HepG2 (cell line): ENCODE data around the gene SREBF1. TPM values are rescaled to one million over a fixed set of nuclear protein-coding genes. Genes with fewer than 3 reads are reported as not detected.

ENCODE experiments used
- BORCS8-MEF2B ChIP-seq: sonication (generic); formaldehyde crosslinking; IDR thresholded peaks from 2 replicates; pipeline ENCODE4 v1.8.0; 2022; ENCODE audit warnings: mild to moderate bottlenecking, missing genetic modification reagents
- CBFB ChIP-seq: sonication (generic); formaldehyde crosslinking; IDR thresholded peaks from 2 replicates; pipeline ENCODE4 v1.4.0; 2020; ENCODE audit warnings: missing genetic modification reagents
- ELF4 ChIP-seq: sonication (generic); formaldehyde crosslinking; IDR thresholded peaks from 2 replicates; pipeline ENCODE4 v1.5.0; 2020; ENCODE audit warnings: missing genetic modification reagents, mild to moderate bottlenecking, moderate library complexity, borderline replicate concordance
- HOXA3 ChIP-seq: sonication (generic); formaldehyde crosslinking; IDR thresholded peaks from 2 replicates; pipeline ENCODE4 v1.5.0; 2020; ENCODE audit warnings: missing genetic modification reagents
- REXO4 ChIP-seq: sonication (generic); formaldehyde crosslinking; IDR thresholded peaks from 2 replicates; pipeline ENCODE4 v1.8.0; 2022; ENCODE audit warnings: missing genetic modification reagents, mild to moderate bottlenecking, borderline replicate concordance
- ZBTB33 ChIP-seq: sonication (generic); formaldehyde crosslinking; IDR thresholded peaks from 2 replicates; pipeline ENCODE4 v1.4.0; 2020; ENCODE audit warnings: missing genetic modification reagents
- ZFP1 ChIP-seq: IDR thresholded peaks from 2 replicates; pipeline ENCODE4 v1.6.1; 2016
- ZNF619 ChIP-seq: sonication (generic); formaldehyde crosslinking; IDR thresholded peaks from 2 replicates; pipeline ENCODE4 v1.4.0; 2020; ENCODE audit warnings: mild to moderate bottlenecking, missing genetic modification reagents
- ZNF737 ChIP-seq: sonication (generic); formaldehyde crosslinking; IDR thresholded peaks from 2 replicates; pipeline ENCODE4 v1.5.0; 2020; ENCODE audit warnings: missing genetic modification reagents, mild to moderate bottlenecking, borderline replicate concordance
- ZNF792 ChIP-seq: IDR thresholded peaks from 2 replicates; pipeline ENCODE4 v1.6.1; 2016
- ZSCAN20 ChIP-seq: sonication (generic); formaldehyde crosslinking; IDR thresholded peaks from 2 replicates; pipeline ENCODE4 v1.4.0; 2020; ENCODE audit warnings: missing genetic modification reagents, mild to moderate bottlenecking, borderline replicate concordance
- ZSCAN29 ChIP-seq: sonication (generic); formaldehyde crosslinking; conservative IDR thresholded peaks from 2 replicates; pipeline ENCODE4 v1.4.0; 2020; ENCODE audit warnings: mild to moderate bottlenecking, missing genetic modification reagents
- polyA plus RNA-seq, 8 experiments: library from polyadenylated mRNA; depleted of rRNA in 3 of 8; stranded (reverse) in 7 of 8; unstranded in 1 of 8; fragments of >200 nt; fragmentation: Illumina TruSeq in 4 of 8; extraction: Trizol in 4 of 8; gene quantifications; 2 replicates each; pipeline versions ENCODE4 v1.2.1 to v1.2.3, GENCODE V29; 2011 to 2016; ENCODE audit warnings: low read depth in 4 of 8, missing spikeins in 1 of 8, mixed read lengths in 1 of 8; ENCODE audit not compliant: insufficient read depth in 1 of 8
- total RNA-seq, 5 experiments: library from RNA; depleted of rRNA; stranded (reverse); fragments of >200 nt; fragmentation: Illumina TruSeq; extraction: Trizol; gene quantifications; 2 replicates each; pipeline ENCODE4 v1.2.3, GENCODE V29; 2016; ENCODE audit warnings: low read depth in 1 of 5
- TF ChIP-seq, protein P1 (sequence below): sonication (generic); formaldehyde crosslinking; conservative IDR thresholded peaks from 2 replicates; pipeline ENCODE4 v1.4.0; 2020; ENCODE audit warnings: mild to moderate bottlenecking, missing genetic modification reagents, moderate library complexity
- TF ChIP-seq, protein P2 (sequence below): sonication (generic); formaldehyde crosslinking; conservative IDR thresholded peaks from 2 replicates; pipeline ENCODE4 v1.8.1; 2023; ENCODE audit warnings: missing genetic modification reagents
- TF ChIP-seq, protein P3 (sequence below), 2 experiments: sonication (generic) in 1 of 2; formaldehyde crosslinking in 1 of 2; IDR thresholded peaks; 2 replicates each; pipeline versions ENCODE4 v1.5.1 to v1.6.1; 2011 to 2020; ENCODE audit warnings: borderline replicate concordance in 1 of 2, low read depth in 1 of 2, low read length in 1 of 2, mild to moderate bottlenecking in 1 of 2, missing genetic modification reagents in 1 of 2, moderate library complexity in 1 of 2
- TF ChIP-seq, protein P4 (sequence below): IDR thresholded peaks from 2 replicates; pipeline ENCODE4 v1.6.1; 2016; ENCODE audit warnings: low read depth

SREBF1 gene
- total and polyA plus RNA-seq, 2 of the 13 experiments (the other 11 are each of a cell fraction or from before 2014, with no cell fraction given): 34.3 to 38.0 TPM

DNA sequence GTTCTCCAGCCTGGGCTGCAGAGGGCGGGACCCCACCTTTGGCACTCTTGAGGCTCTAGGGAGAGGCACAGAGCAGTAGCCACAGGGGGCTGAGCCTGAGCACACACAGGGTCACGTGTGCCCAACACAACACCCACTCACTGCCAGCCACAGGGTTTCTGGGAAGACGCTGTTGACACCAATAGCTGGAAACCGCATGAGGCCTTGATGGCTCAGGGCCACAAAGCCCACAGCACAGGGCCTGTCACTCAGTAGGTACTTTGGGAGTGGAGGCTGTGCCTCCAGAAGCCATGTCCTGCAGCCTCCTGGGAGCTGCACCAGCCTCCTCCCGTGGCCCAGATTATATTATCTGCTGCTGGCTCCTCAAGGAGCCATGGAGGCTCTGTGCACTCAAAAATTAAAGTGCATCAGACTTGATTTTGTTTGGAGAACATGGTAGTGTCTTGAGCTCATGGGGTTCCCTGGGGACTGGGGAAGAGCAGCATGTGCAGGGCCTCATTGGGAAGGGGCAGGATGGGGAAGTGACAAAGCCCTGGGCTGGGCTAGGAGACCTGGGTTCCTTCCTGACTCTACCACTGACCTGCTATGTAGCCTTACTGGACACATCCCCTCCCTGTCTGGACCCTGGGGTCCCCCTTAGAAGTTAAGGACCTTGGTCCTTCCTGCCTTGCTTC lies 12.5 kb upstream of the SREBF1 start (continued):
- no peak for TF ChIP-seq ZNF619 (CRISPR knock-in tag)
- no peak for TF ChIP-seq ZSCAN29
- TF ChIP-seq ZBTB33 (CRISPR knock-in tag): no peak
- TF ChIP-seq, protein P1, sequence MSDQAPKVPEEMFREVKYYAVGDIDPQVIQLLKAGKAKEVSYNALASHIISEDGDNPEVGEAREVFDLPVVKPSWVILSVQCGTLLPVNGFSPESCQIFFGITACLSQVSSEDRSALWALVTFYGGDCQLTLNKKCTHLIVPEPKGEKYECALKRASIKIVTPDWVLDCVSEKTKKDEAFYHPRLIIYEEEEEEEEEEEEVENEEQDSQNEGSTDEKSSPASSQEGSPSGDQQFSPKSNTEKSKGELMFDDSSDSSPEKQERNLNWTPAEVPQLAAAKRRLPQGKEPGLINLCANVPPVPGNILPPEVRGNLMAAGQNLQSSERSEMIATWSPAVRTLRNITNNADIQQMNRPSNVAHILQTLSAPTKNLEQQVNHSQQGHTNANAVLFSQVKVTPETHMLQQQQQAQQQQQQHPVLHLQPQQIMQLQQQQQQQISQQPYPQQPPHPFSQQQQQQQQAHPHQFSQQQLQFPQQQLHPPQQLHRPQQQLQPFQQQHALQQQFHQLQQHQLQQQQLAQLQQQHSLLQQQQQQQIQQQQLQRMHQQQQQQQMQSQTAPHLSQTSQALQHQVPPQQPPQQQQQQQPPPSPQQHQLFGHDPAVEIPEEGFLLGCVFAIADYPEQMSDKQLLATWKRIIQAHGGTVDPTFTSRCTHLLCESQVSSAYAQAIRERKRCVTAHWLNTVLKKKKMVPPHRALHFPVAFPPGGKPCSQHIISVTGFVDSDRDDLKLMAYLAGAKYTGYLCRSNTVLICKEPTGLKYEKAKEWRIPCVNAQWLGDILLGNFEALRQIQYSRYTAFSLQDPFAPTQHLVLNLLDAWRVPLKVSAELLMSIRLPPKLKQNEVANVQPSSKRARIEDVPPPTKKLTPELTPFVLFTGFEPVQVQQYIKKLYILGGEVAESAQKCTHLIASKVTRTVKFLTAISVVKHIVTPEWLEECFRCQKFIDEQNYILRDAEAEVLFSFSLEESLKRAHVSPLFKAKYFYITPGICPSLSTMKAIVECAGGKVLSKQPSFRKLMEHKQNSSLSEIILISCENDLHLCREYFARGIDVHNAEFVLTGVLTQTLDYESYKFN (CRISPR knock-in tag): no peak
- 0 out of 2 replicates have a peak, but pooled peaks have one; percentile 64 for TF ChIP-seq CBFB (CRISPR knock-in tag)
- TF ChIP-seq ZFP1: no peak
- TF ChIP-seq HOXA3 (CRISPR knock-in tag): 0 out of 2 replicates have a peak, but pooled peaks have one; percentile 20
- TF ChIP-seq BORCS8-MEF2B: no peak
- TF ChIP-seq ZSCAN20: no peak
- TF ChIP-seq ZNF737 (CRISPR knock-in tag): no peak
- TF ChIP-seq, protein P2, sequence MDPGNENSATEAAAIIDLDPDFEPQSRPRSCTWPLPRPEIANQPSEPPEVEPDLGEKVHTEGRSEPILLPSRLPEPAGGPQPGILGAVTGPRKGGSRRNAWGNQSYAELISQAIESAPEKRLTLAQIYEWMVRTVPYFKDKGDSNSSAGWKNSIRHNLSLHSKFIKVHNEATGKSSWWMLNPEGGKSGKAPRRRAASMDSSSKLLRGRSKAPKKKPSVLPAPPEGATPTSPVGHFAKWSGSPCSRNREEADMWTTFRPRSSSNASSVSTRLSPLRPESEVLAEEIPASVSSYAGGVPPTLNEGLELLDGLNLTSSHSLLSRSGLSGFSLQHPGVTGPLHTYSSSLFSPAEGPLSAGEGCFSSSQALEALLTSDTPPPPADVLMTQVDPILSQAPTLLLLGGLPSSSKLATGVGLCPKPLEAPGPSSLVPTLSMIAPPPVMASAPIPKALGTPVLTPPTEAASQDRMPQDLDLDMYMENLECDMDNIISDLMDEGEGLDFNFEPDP: no peak
- no peak for TF ChIP-seq REXO4 (CRISPR knock-in tag)
- TF ChIP-seq ZNF792 (CRISPR knock-in tag): 0 out of 2 replicates have a peak, but pooled peaks have one; percentile 53
- TF ChIP-seq, protein P3, sequence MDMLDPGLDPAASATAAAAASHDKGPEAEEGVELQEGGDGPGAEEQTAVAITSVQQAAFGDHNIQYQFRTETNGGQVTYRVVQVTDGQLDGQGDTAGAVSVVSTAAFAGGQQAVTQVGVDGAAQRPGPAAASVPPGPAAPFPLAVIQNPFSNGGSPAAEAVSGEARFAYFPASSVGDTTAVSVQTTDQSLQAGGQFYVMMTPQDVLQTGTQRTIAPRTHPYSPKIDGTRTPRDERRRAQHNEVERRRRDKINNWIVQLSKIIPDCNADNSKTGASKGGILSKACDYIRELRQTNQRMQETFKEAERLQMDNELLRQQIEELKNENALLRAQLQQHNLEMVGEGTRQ (IDR thresholded peaks at IDR 0.05; ENCODE audit: low read depth, low read length): peak; percentile 83
- TF ChIP-seq, protein P3 (CRISPR knock-in tag; IDR thresholded peaks at IDR 0.05; ENCODE audit: borderline replicate concordance): peak; percentile 86; the same call in 1 of the 2 replicates
- TF ChIP-seq, protein P4, sequence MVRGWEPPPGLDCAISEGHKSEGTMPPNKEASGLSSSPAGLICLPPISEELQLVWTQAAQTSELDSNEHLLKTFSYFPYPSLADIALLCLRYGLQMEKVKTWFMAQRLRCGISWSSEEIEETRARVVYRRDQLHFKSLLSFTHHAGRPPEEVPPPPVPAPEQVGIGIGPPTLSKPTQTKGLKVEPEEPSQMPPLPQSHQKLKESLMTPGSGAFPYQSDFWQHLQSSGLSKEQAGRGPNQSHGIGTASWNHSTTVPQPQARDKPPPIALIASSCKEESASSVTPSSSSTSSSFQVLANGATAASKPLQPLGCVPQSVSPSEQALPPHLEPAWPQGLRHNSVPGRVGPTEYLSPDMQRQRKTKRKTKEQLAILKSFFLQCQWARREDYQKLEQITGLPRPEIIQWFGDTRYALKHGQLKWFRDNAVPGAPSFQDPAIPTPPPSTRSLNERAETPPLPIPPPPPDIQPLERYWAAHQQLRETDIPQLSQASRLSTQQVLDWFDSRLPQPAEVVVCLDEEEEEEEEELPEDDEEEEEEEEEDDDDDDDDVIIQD (CRISPR knock-in tag): no peak
- TF ChIP-seq ELF4: no peak
